IMR-90 (cell line): ENCODE measurements around the gene PTPRG. TPM values are rescaled to one million over a fixed set of nuclear protein-coding genes. Genes with fewer than 3 reads are reported as not detected.

Experiments used
- ATAC-seq: fragments of 200-7000 bp; cut with Tn5 transposase; 2 replicates; pipeline ENCODE4 v1.9.1; 2020; ENCODE audit warnings: low read depth, mild to moderate bottlenecking, moderate library complexity
- BruUV-seq: library from RNA; stranded (reverse); fragments of 400-500 nt; replicated peaks from 2 replicates; lab custom pipeline; 2021; lab: Mats Ljungman, UMichigan
- CTCF ChIA-PET: fragments of 300-600 bp; formaldehyde crosslinking; extraction: SDS; loops from one replicate; lab custom pipeline; 2021; ENCODE audit warnings: antibody characterized with exemption; lab: Yijun Ruan, JAX
- POLR2A ChIA-PET: fragments of 300-600 bp; sonication (Branson Sonifier 250); formaldehyde crosslinking; loops from one replicate; lab custom pipeline; 2022; ENCODE audit warnings: antibody characterized with exemption; ENCODE audit not compliant: unreplicated experiment; lab: Charles Lee
- DNase-seq: peaks from one replicate; pipeline ENCODE4 v3.0.0; 2013
- H2AFZ ChIP-seq: replicated peaks from 2 replicates; pipeline ENCODE3; 2013; ENCODE audit warnings: low read length, mild to moderate bottlenecking; ENCODE audit not compliant: poor library complexity
- H2AK5ac ChIP-seq: 2 replicates; pipeline ENCODE4 v1.6.1; 2013; ENCODE audit warnings: low read depth, low read length, inconsistent platforms
- H2AK9ac ChIP-seq: replicated peaks from 2 replicates; pipeline ENCODE3; 2013; ENCODE audit warnings: mild to moderate bottlenecking, low read depth, low read length, moderate library complexity; ENCODE audit not compliant: poor library complexity
- H2BK120ac ChIP-seq: 2 replicates; pipeline ENCODE4 v1.6.1; 2013; ENCODE audit warnings: low read depth, low read length, inconsistent platforms
- H2BK15ac ChIP-seq: 3 replicates; pipeline ENCODE4 v1.6.1; 2013; ENCODE audit warnings: low read depth, low read length, inconsistent platforms
- H2BK20ac ChIP-seq: 2 replicates; pipeline ENCODE4 v1.6.1; 2013; ENCODE audit warnings: low read depth, mild to moderate bottlenecking, inconsistent platforms, low read length, moderate library complexity
- H2BK5ac ChIP-seq: 2 replicates; pipeline ENCODE4 v1.6.1; 2013; ENCODE audit warnings: mild to moderate bottlenecking, low read depth, low read length, inconsistent platforms; ENCODE audit not compliant: poor library complexity, severe bottlenecking
- H3K14ac ChIP-seq: replicated peaks from 2 replicates; pipeline ENCODE4 v1.6.1; 2013; ENCODE audit warnings: low read depth, low read length, inconsistent platforms
- H3K18ac ChIP-seq: 2 replicates; pipeline ENCODE4 v1.6.1; 2013; ENCODE audit warnings: low read depth, low read length, control low read depth
- H3K23ac ChIP-seq: 2 replicates; pipeline ENCODE4 v1.6.1; 2013; ENCODE audit warnings: low read depth, low read length, inconsistent platforms
- H3K27ac ChIP-seq: 2 replicates; pipeline ENCODE4 v1.5.1; 2013; ENCODE audit warnings: mild to moderate bottlenecking, control low read depth, low read length; ENCODE audit not compliant: insufficient read depth
- H3K27me3 ChIP-seq: 2 replicates; pipeline ENCODE4 v1.6.1; 2013; ENCODE audit warnings: low read length; ENCODE audit not compliant: control insufficient read depth, insufficient read depth
- H3K36me3 ChIP-seq: 2 replicates; pipeline ENCODE4 v1.6.1; 2013; ENCODE audit warnings: low read length, mixed read lengths; ENCODE audit not compliant: control insufficient read depth, insufficient read depth
- H3K4ac ChIP-seq: 2 replicates; pipeline ENCODE4 v1.6.1; 2013; ENCODE audit warnings: low read depth, low read length, inconsistent platforms
- H3K4me1 ChIP-seq: 2 replicates; pipeline ENCODE4 v1.6.1; 2013; ENCODE audit warnings: low read length, mixed read lengths; ENCODE audit not compliant: control insufficient read depth, insufficient read depth
- H3K4me2 ChIP-seq: 2 replicates; pipeline ENCODE4 v1.6.1; 2013; ENCODE audit warnings: low read depth, mild to moderate bottlenecking, control low read depth, low read length, moderate library complexity
- H3K4me3 ChIP-seq: 2 replicates; pipeline ENCODE4 v1.5.1; 2013; ENCODE audit warnings: low read depth, mild to moderate bottlenecking, control low read depth, low read length, moderate library complexity; ENCODE audit not compliant: insufficient read depth
- H3K56ac ChIP-seq: 2 replicates; pipeline ENCODE4 v1.6.1; 2013; ENCODE audit warnings: low read length, inconsistent platforms; ENCODE audit not compliant: insufficient read depth; ENCODE audit errors: extremely low read depth
- H3K79me1 ChIP-seq, 2 experiments: 2 replicates each; pipeline ENCODE4 v1.6.1; 2013; ENCODE audit warnings: low read length in 2 of 2, inconsistent platforms in 1 of 2, low read depth in 1 of 2
- H3K9ac ChIP-seq: 2 replicates; pipeline ENCODE4 v1.6.1; 2013; ENCODE audit warnings: low read depth, low read length, control low read depth
- H3K9me1 ChIP-seq: 2 replicates; pipeline ENCODE4 v1.6.1; 2013; ENCODE audit warnings: low read length, inconsistent platforms; ENCODE audit not compliant: insufficient read depth
- H3K9me3 ChIP-seq: 2 replicates; pipeline ENCODE4 v1.6.1; 2013; ENCODE audit warnings: low read length; ENCODE audit not compliant: control insufficient read depth, insufficient read depth
- H4K20me1 ChIP-seq: 2 replicates; pipeline ENCODE4 v1.6.1; 2013; ENCODE audit warnings: low read length, inconsistent platforms; ENCODE audit not compliant: insufficient read depth
- H4K5ac ChIP-seq: 2 replicates; pipeline ENCODE4 v1.6.1; 2013; ENCODE audit warnings: mild to moderate bottlenecking, low read depth, low read length, control low read depth
- H4K8ac ChIP-seq, 2 experiments: 2 replicates each; pipeline ENCODE4 v1.6.1; 2013; ENCODE audit warnings: low read depth in 2 of 2, low read length in 2 of 2, control low read depth in 1 of 2, inconsistent platforms in 1 of 2
- H4K91ac ChIP-seq: 2 replicates; pipeline ENCODE4 v1.6.1; 2013; ENCODE audit warnings: low read depth, low read length, inconsistent platforms; ENCODE audit not compliant: insufficient read depth
- BHLHE40 ChIP-seq: fragments of 150-350 bp; IDR thresholded peaks from 2 replicates; pipeline ENCODE4 v1.6.1; 2016; ENCODE audit warnings: mild to moderate bottlenecking, low read depth, low read length
- NFE2L2 ChIP-seq: fragments of 150-350 bp; IDR thresholded peaks from 2 replicates; pipeline ENCODE4 v1.6.1; 2016; ENCODE audit warnings: low read depth, mild to moderate bottlenecking, low read length
- RFX5 ChIP-seq: IDR thresholded peaks from 2 replicates; pipeline ENCODE4 v1.8.0; 2012; ENCODE audit warnings: low read depth, mild to moderate bottlenecking, low read length, moderate library complexity
- SMC3 ChIP-seq: fragments of 150-350 bp; IDR thresholded peaks from 2 replicates; pipeline ENCODE4 v1.6.1; 2016; ENCODE audit warnings: low read depth, mild to moderate bottlenecking, antibody characterized with exemption, low read length, moderate library complexity
- WGBS, 2 experiments: methylation state at CpG; one replicate each; pipeline versions ENCODE4 v1.1.5 to v1.1.7; 2013; ENCODE audit warnings: missing lambda C conversion rate in 2 of 2; ENCODE audit not compliant: insufficient read length in 1 of 2; ENCODE audit errors: extremely low coverage in 2 of 2; 5-methylcytosine and 5-hydroxymethylcytosine counted together
- dilution Hi-C: fragments of 300-500 bp; cut with HindIII; formaldehyde crosslinking; loops from one replicate; pipeline ENCODE4 v1.14.3; 2018; ENCODE audit warnings: low sequenced_read_pairs; ENCODE audit not compliant: unreplicated experiment
- in situ Hi-C: fragments of 300-500 bp; cut with MboI; formaldehyde crosslinking; loops from 3 replicates; pipeline ENCODE4 v1.14.3; 2019; ENCODE audit warnings: low sequenced_read_pairs, inconsistent platforms, mixed read lengths
- intact Hi-C: fragments of 100-400 bp; cut with micrococcal nuclease; formaldehyde crosslinking; loops from 2 replicates; pipeline ENCODE4 v1.10.0; 2022
- polyA plus RNA-seq, 3 experiments: library from polyadenylated mRNA; depleted of rRNA; stranded (reverse); fragments of >200 nt; gene quantifications; 2 replicates each; pipeline ENCODE4 v1.2.3, GENCODE V29; 2012; ENCODE audit warnings: low replicate concordance in 1 of 3
- total RNA-seq: library from RNA; depleted of rRNA; stranded (reverse); fragments of >200 nt; gene quantifications from 2 replicates; pipeline ENCODE4 v1.2.3, GENCODE V29; 2012

PTPRG gene
- total and polyA plus RNA-seq, 2 of the 4 experiments (the other 2 are of a cell fraction): 7.7 to 31.0 TPM

DNA sequence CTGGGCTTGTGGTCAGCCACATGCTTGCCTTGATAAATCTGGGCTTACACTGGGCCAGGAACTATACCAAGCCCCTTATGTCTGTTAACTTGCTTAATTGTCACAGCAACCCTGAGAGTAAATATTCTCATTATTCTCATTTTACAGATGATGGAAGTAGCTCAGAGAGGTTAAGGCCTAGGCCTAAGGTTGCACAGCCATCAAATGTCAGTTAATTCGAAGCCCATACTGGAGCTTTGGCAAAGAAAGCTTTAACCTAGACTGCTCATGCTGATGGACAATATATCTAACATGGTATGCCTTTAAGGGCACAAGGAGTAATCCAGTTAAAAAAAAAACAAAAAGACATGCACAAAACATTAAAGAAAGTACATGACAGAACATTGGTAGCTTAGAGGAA, 591.9 kb downstream of the PTPRG start:
- Histone ChIP-seq H3K4me2 (no peak overlapping the region), H2AK9ac (no peak overlapping the region), H3K14ac (no peak overlapping the region), H4K5ac (no peak overlapping the region), H4K8ac (no peak overlapping the region), H2BK120ac (no peak overlapping the region), H3K9ac (no peak overlapping the region), H3K23ac (no peak overlapping the region), H3K9me3 (no peaks in the 10 kb centered on the region), H3K4ac (no peak overlapping the region), H4K91ac (no peak overlapping the region), H2AK5ac (no peak overlapping the region), H3K56ac (no peak overlapping the region), H3K27ac (no peak overlapping the region), H3K36me3 (no peaks in the 10 kb centered on the region), H3K27me3 (no peaks in the 10 kb centered on the region), H4K20me1 (no peaks in the 10 kb centered on the region), H3K4me1 (no peaks in the 10 kb centered on the region), H3K79me1 (peaks cover 0 to 3% of the 10 kb centered on the region in 2 experiments; a peak in 1 of 4 replicates), H2AFZ (no peak overlapping the region), H3K9me1 (peaks cover under 1% of the 10 kb centered on the region; the same call in 1 of the 2 replicates), H3K4me3 (no peak overlapping the region), H2BK20ac (no peak overlapping the region), H3K18ac (no peak overlapping the region), H2BK5ac (no peak overlapping the region), H2BK15ac (no peak overlapping the region)
- ChIA-PET POLR2A (no interaction called here), CTCF (interaction anchor here (0.6 kb wide), 1 partner anchor 19 kb away, joined by 3 read pairs; no protein-coding TSS in a partner anchor)
- dilution Hi-C loops (no loop called here), in situ Hi-C loops (no loop called here), intact Hi-C loops (no loop called here)
- DNase-seq (no peak), ATAC-seq (no peak)
- WGBS, 2 experiments: no CpG with 5 or more reads among the region's 1 CpG
- no TSS peak for BruUV-seq
- TF ChIP-seq RFX5: no peak
- no peak for TF ChIP-seq BHLHE40
- no peak for TF ChIP-seq NFE2L2
- TF ChIP-seq SMC3: no peak
